Omental fat pad (tissue), 4 donors: ENCODE measurements around the gene KRTAP10-2. TPM values are rescaled to one million over a fixed set of nuclear protein-coding genes. Genes with fewer than 3 reads are reported as not detected.

Experiments
- ATAC-seq: fragments of 150-250 bp; one replicate; pipeline ENCODE4 v1.9.1; 2016; ENCODE audit warnings: mild to moderate bottlenecking, moderate library complexity; ENCODE audit not compliant: low FRiP score
- DNase-seq: peaks from one replicate; pipeline ENCODE4 v3.0.0-alpha.2; 2019; ENCODE audit warnings: low spot score
- CTCF ChIP-seq, 3 donors: fragments of 450-650 bp; IDR thresholded peaks; one replicate each; pipeline ENCODE4 v1.5.1; 2016 to 2017; ENCODE audit warnings: antibody characterized with exemption in 3 of 3, mild to moderate bottlenecking in 3 of 3, moderate library complexity in 2 of 3
- total RNA-seq, 4 donors: library from RNA; depleted of rRNA; stranded (reverse); fragments of >200 nt; gene quantifications; one replicate each; pipeline ENCODE4 v1.1.0, GENCODE V29; 2016

Gene KRTAP10-2
- total RNA-seq, 4 donors from 2014 or later: not detected

- ATAC-seq (no peak), DNase-seq (no peak)
- TF ChIP-seq CTCF (IDR thresholded peaks at IDR 0.05): no peak
Observed at GRCh38 chr21:44511219-44511937, 39.9 kb downstream of the KRTAP10-2 start.

- TF ChIP-seq CTCF (IDR thresholded peaks at IDR 0.05): peak in 1 of 3 donors; percentile 17
- peak; percentile 43 for ATAC-seq
Observed at GRCh38 chr21:44510508-44511218, 40.6 kb downstream of the KRTAP10-2 start.

GRCh38 chr21:44510109-44510507, 41.2 kb downstream of the KRTAP10-2 start:
- TF ChIP-seq CTCF (IDR thresholded peaks at IDR 0.05): no peak
- ATAC-seq (no peak), DNase-seq (no peak)

More at GRCh38 chr21:44510508-44511218, 40.6 kb downstream of the KRTAP10-2 start:
- no peak for DNase-seq

GRCh38 chr21:44509539-44509938, 41.8 kb downstream of the KRTAP10-2 start:
- no peak for DNase-seq
- TF ChIP-seq CTCF (IDR thresholded peaks at IDR 0.05): no peak

GRCh38 chr21:44508711-44509445, 42.4 kb downstream of the KRTAP10-2 start:
- no peak for ATAC-seq
- TF ChIP-seq CTCF (IDR thresholded peaks at IDR 0.05): no peak
- no peak for DNase-seq

More at GRCh38 chr21:44509539-44509938, 41.8 kb downstream of the KRTAP10-2 start:
- no peak for ATAC-seq

- DNase-seq (no peak), ATAC-seq (no peak)
- no peak for TF ChIP-seq CTCF (IDR thresholded peaks at IDR 0.05)
Observed at GRCh38 chr21:44508426-44508710, 42.9 kb downstream of the KRTAP10-2 start.
